Nephron progenitor cell (in vitro differentiated cells): Measurements from ENCODE around the gene AIDA.
"Not testable (repeated sequence)": the region's sequence is repeated elsewhere in the genome, so short reads cannot be mapped to it uniquely, and the experiment has no call there.

Experiments used
- DNase-seq: peaks from one replicate; pipeline ENCODE4 v3.0.0; 2021
- H3K27ac Mint-ChIP-seq: 2 replicates; pipeline ENCODE4 v1.8.0; 2021; ENCODE audit warnings: mild to moderate bottlenecking, moderate library complexity, mixed read lengths
- H3K27me3 Mint-ChIP-seq: 2 replicates; pipeline ENCODE4 v1.8.0; 2021; ENCODE audit warnings: mild to moderate bottlenecking, low read depth, mixed read lengths; ENCODE audit not compliant: poor library complexity
- H3K36me3 Mint-ChIP-seq: 2 replicates; pipeline ENCODE4 v1.8.0; 2021; ENCODE audit warnings: low read depth, mixed read lengths
- H3K4me1 Mint-ChIP-seq: 2 replicates; pipeline ENCODE4 v1.8.0; 2021; ENCODE audit warnings: mixed read lengths
- H3K4me3 Mint-ChIP-seq: 2 replicates; pipeline ENCODE4 v1.8.0; 2021; ENCODE audit warnings: mild to moderate bottlenecking, moderate library complexity, mixed read lengths
- H3K9me3 Mint-ChIP-seq: 2 replicates; pipeline ENCODE4 v1.8.0; 2021; ENCODE audit warnings: mild to moderate bottlenecking, moderate library complexity, mixed read lengths
- TF ChIP-seq, protein P1 (sequence below): fragments of 200-600 bp; sonication (generic); IDR thresholded peaks from 2 replicates; pipeline ENCODE4 v1.5.0; 2021; ENCODE audit warnings: antibody characterized with exemption

The AIDA gene

DNA sequence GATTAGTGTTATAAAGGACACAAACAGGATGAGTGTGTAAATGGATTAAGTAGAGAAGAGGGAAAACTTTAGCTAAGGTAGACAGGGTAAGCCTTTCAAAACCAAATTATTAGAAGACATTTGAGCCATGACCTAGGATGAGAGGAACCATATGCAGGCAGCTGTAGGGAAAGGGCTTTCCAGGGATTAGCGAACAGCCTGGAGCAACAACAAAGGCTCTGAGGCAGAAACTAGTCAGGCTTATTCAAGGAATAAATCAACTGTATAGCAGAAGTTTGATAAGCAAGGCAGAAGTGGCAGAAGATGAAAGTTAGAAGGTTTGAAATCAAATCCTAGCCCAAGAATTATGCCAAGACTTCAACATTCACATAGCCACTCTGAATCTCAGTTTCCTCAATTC, 21.3 kb downstream of the AIDA start:
- TF ChIP-seq, protein P1, sequence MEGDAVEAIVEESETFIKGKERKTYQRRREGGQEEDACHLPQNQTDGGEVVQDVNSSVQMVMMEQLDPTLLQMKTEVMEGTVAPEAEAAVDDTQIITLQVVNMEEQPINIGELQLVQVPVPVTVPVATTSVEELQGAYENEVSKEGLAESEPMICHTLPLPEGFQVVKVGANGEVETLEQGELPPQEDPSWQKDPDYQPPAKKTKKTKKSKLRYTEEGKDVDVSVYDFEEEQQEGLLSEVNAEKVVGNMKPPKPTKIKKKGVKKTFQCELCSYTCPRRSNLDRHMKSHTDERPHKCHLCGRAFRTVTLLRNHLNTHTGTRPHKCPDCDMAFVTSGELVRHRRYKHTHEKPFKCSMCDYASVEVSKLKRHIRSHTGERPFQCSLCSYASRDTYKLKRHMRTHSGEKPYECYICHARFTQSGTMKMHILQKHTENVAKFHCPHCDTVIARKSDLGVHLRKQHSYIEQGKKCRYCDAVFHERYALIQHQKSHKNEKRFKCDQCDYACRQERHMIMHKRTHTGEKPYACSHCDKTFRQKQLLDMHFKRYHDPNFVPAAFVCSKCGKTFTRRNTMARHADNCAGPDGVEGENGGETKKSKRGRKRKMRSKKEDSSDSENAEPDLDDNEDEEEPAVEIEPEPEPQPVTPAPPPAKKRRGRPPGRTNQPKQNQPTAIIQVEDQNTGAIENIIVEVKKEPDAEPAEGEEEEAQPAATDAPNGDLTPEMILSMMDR: no peak
- H3K9me3 Mint-ChIP-seq: no peaks in the 10 kb centered on the region
- H3K4me3 Mint-ChIP-seq: no peak overlapping the region
- H3K27me3 Mint-ChIP-seq: no peaks in the 10 kb centered on the region
- peak overlapping the region; percentile 2 for H3K27ac Mint-ChIP-seq
- H3K36me3 Mint-ChIP-seq: peaks cover 9% of the 10 kb centered on the region
- DNase-seq: no peak
- H3K4me1 Mint-ChIP-seq: no peaks in the 10 kb centered on the region

DNA sequence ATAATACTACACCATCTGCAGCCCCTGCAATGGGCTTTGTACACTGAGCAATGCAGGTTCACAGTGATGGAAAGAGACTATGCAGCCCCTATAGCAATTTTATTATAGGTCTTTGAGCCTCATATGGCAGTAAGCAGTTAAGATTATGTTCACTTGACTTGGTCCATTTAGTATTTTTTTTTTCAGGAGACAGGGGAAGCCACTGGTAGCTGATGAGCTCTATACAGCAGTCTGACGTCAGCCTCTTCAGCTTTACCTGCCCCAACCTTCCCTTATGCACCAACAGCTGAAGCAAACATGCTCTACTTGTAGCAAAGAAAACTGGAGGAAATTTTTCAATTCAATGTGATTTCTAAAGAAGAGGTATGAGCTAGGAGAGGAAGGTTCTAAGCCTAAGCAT, 32.2 kb downstream of the AIDA start:
- no peak for DNase-seq
- H3K4me1 Mint-ChIP-seq: no peaks in the 10 kb centered on the region
- TF ChIP-seq, protein P1: no peak
- no peaks in the 10 kb centered on the region for H3K27me3 Mint-ChIP-seq
- H3K27ac Mint-ChIP-seq: no peak overlapping the region
- no peaks in the 10 kb centered on the region for H3K9me3 Mint-ChIP-seq
- no peak overlapping the region for H3K4me3 Mint-ChIP-seq
- H3K36me3 Mint-ChIP-seq: peaks cover 12% of the 10 kb centered on the region

- Mint-ChIP-seq H3K9me3 (no peaks in the 10 kb centered on the region), H3K36me3 (peaks cover 48% of the 10 kb centered on the region), H3K4me3 (no peak overlapping the region), H3K4me1 (no peaks in the 10 kb centered on the region), H3K27me3 (no peaks in the 10 kb centered on the region), H3K27ac (no peak overlapping the region)
- TF ChIP-seq, protein P1: no peak
- no peak for DNase-seq
Measured at GRCh38 chr1:222670110-222670509, 42.2 kb downstream of the AIDA start.

GRCh38 chr1:222669107-222669506, 43.2 kb downstream of the AIDA start:
- H3K27ac Mint-ChIP-seq, H3K4me1 Mint-ChIP-seq, H3K4me3 Mint-ChIP-seq, H3K27me3 Mint-ChIP-seq, H3K9me3 Mint-ChIP-seq, DNase-seq: not testable (repeated sequence)
- H3K36me3 Mint-ChIP-seq: peaks cover 46% of the 10 kb centered on the region

DNA sequence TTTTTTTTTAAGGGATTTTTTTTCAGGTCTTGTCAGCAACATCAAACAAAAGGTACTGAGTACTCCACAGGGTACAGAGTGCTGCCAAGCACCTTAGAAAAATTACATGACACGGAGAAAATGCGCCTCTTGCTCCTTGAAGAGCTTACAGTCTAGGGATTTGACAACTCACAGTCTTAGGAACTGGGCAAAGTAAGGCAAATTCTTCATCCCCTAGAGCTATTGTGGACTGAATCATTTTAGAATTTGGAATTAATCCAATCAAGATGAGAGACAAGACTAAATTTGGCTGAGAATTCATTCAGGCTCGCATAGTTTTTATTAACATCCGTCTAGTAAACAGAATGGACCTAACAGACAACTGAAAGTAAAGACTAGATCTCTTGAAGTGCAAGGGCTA, 44.1 kb downstream of the AIDA start:
- not testable (repeated sequence) for H3K4me1 Mint-ChIP-seq, DNase-seq, H3K9me3 Mint-ChIP-seq, H3K27me3 Mint-ChIP-seq, H3K4me3 Mint-ChIP-seq, H3K27ac Mint-ChIP-seq
- H3K36me3 Mint-ChIP-seq: peaks cover 44% of the 10 kb centered on the region

- no peaks in the 10 kb centered on the region for H3K4me1 Mint-ChIP-seq
- TF ChIP-seq, protein P1: no peak
- no peak overlapping the region for H3K4me3 Mint-ChIP-seq
- no peaks in the 10 kb centered on the region for H3K27me3 Mint-ChIP-seq
- DNase-seq: no peak
- no peaks in the 10 kb centered on the region for H3K9me3 Mint-ChIP-seq
- H3K36me3 Mint-ChIP-seq: peaks cover 39% of the 10 kb centered on the region
- no peak overlapping the region for H3K27ac Mint-ChIP-seq
Measured at GRCh38 chr1:222665964-222666363, 46.3 kb downstream of the AIDA start.

DNA sequence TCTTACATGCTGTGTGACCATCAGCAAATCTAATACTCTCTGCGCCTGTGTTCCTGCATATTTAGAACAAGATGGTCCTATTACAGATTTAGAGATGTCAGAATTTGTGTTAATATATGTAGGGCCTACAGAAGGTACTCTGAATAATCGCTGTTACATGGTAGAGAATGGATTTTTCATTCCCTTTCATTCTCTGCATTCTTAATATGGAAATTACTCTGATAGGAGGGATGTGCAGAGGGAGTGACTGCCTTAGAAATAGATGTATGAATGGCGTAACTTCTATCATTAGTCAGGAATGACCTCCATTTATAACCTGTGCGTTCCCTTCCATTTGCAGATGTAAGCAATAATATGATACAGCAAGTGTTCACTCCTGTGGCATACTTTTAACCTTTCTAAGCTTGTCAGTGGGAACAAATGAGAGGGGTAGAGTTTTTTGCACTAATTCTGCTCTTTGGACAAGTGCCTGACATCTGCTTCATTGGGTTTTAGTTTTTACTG, 48.8 kb downstream of the AIDA start:
- no peak for DNase-seq
- TF ChIP-seq, protein P1: no peak
- Mint-ChIP-seq H3K27me3 (no peaks in the 10 kb centered on the region), H3K4me1 (no peaks in the 10 kb centered on the region), H3K27ac (no peak overlapping the region), H3K36me3 (peaks cover 48% of the 10 kb centered on the region), H3K9me3 (no peaks in the 10 kb centered on the region), H3K4me3 (no peak overlapping the region)
